GM18499 (cell line): Measurements from ENCODE around the gene BAIAP2L2.
"Not testable (repeated sequence)": the region's sequence is repeated elsewhere in the genome, so short reads cannot be mapped to it uniquely, and the experiment has no call there.

Source experiments
- ATAC-seq: cut with Tn5 transposase; IDR thresholded peaks from one replicate; pipeline ENCODE4 v1.9.1; 2021; ENCODE audit warnings: moderate number of reproducible peaks; ENCODE audit not compliant: insufficient read depth, unreplicated experiment

The BAIAP2L2 gene

GRCh38 chr22:38129856-38130255, 19.4 kb upstream of the BAIAP2L2 start:
- ATAC-seq = no peak

GRCh38 chr22:38129021-38129420, 18.5 kb upstream of the BAIAP2L2 start:
- no peak for ATAC-seq

- ATAC-seq = no peak
Observed at GRCh38 chr22:38127869-38128268, 17.4 kb upstream of the BAIAP2L2 start.

DNA sequence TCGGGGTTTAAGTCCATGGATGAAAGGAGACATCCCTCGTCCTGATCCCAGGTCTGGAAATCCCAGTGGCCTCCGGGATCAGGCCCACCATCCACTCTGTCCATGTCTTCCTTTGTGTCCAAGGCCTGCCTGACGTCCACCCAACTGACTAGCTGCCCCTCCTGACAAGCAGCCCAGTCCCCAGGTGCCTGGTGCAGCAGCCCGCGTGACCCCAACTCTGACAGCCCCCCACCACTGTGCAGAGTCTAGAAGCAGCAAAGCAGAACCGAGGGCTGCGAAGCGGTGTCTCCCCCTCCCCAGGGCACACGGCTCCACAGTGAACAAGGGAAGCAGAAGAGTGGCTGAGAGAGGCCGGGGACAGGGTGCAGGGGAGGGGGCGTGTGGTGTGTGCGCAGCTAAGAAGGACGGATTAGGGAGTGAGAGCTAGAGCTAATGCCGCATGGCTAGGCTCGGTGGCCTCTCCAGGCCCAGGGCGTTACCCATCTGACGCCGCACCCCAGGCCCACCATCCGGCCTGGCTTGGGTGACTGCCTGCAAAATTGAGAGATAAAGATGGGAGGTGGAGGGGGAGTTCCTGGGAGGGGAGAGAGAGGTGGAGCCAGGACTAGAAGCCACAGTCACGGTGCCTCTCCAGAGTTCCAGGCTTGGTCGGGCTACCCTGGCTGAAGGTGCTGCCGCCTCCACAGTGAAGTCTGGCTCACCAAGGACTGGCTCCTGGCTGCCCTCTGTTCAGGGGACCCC, 16.6 kb upstream of the BAIAP2L2 start:
- no peak for ATAC-seq

- ATAC-seq = no peak
Observed at GRCh38 chr22:38125751-38126201, 15.3 kb upstream of the BAIAP2L2 start.

- ATAC-seq = no peak
Observed at GRCh38 chr22:38125038-38125610, 14.6 kb upstream of the BAIAP2L2 start.

- ATAC-seq = no peak
Observed at GRCh38 chr22:38124236-38124974, 13.9 kb upstream of the BAIAP2L2 start.

- no peak for ATAC-seq
Observed at GRCh38 chr22:38122616-38123015, 12.1 kb upstream of the BAIAP2L2 start.

DNA sequence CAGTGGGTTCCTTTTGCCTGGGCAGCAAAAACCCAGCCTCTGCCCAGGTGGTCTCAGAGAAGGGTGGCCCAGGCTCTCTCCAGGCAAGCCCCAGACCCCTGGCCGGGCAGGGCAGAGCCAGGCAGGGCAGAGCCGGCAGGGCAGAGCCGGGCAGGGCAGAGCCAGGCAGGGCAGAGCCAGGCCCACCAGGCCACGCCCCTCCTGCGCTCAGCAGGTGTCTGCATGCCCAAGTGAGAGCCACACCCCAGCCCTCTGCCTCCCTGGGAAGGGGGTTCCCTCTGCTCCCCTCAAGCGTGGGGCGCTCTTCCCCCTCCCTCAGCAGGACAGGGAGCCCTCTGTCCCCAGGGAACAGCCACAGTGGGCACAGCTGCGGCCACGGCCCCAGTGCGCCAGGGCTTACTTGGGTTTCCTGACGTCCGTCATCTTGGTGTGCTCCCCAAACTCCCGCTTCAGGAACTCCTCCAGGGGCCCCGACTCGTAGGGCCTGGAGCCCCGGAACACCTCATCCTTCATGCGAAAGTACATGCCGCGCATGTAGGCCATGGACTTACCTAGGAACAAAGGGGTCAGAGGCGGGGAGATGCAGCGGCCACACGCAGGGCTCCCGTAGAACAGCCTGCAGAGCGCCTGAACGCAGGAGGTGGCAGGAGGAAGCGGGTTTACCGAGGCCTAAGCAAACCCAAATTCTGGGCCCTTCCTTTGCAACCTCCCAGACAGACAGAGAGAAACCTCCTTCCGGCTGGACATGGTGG, 10.1 kb upstream of the BAIAP2L2 start:
- no peak for ATAC-seq

DNA sequence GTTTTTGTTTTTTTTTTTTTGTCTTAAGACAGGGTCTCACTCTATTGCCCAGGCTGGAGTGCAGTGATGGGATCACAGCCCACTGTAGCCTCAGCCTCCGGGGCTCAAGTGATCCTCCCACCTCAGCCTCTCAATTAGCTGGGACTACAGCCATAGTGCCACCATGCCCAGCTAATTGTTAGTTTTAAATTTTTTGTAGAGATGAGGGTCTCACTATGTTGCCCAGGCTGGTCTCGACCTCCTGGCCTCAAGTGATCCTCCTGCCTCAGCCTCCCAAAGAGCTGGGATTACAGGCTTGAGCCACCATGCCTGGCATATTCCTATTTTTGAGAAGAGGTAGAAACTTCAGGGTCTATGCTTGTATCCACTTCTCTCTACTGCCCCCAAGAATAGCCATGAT, 8.3 kb upstream of the BAIAP2L2 start:
- ATAC-seq = not testable (repeated sequence)

DNA sequence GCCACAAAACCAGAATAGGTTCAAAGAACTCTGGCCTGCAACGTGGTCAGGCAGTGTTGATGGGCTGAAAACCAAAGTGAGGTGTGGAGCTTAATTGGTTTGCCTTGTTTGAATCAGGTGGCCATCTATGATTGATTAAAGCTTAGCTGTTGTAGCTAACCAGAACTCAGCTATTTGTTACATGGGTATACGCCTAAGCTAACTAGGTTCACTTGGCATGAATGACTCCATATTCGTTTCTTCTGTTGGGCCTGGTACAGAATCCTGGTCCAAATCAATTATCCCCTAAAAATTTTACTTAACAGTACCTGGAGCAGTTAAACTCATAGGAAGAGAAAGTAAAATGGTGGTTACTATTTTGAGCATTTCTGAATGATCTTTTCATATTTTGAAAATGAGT, 7.7 kb upstream of the BAIAP2L2 start:
- no peak for ATAC-seq

GRCh38 chr22:38117556-38117955, 7.1 kb upstream of the BAIAP2L2 start:
- ATAC-seq = not testable (repeated sequence)

GRCh38 chr22:38115423-38116205, 5.1 kb upstream of the BAIAP2L2 start:
- no peak for ATAC-seq

DNA sequence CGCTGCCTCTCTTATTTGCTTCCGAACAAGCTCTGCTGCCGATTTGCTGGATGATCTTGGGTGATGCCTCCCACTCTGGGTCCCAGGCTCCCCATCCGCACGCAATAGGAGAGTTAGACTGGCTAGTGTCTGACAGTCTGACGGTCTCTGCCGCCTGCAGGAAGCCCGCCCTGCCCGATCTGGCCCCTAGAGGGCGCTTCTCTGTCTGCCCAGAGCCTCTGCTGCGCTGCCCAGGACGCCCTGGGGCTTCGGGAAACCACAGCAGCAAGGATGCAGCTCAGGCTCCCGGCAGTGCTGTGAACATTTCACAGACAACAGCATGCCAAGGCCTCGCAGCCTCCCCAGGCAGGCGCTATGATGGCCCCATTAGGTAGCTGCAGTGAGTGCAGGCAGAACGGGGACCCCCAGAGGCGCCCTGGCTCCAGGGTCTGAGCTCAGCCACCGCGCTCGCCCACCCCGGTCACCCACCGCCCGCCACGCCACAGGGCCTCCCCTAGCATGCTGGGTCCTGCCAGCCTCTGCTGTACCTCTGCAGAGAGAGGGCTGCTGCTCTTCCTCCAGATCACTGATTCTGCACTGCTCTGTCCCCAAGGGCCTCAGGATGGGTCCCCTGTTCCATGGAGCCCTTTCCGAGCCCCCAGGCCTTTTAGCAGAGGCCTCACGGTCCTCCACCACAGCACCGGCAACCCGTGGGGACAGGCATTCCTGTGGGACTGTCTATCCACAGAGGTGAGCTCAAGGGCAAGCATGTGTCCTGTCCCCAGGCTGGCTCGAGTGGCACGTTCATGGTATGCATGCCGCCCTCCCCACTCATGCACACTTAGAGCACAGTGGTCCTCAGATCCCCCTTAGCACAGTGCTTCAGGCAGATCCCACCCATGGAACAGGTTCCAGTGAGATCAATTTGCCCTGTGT, 4.3 kb upstream of the BAIAP2L2 start:
- no peak for ATAC-seq

GRCh38 chr22:38112381-38112780, 1.9 kb upstream of the BAIAP2L2 start:
- no peak for ATAC-seq

GRCh38 chr22:38111925-38112355, 1.5 kb upstream of the BAIAP2L2 start:
- ATAC-seq = no peak

DNA sequence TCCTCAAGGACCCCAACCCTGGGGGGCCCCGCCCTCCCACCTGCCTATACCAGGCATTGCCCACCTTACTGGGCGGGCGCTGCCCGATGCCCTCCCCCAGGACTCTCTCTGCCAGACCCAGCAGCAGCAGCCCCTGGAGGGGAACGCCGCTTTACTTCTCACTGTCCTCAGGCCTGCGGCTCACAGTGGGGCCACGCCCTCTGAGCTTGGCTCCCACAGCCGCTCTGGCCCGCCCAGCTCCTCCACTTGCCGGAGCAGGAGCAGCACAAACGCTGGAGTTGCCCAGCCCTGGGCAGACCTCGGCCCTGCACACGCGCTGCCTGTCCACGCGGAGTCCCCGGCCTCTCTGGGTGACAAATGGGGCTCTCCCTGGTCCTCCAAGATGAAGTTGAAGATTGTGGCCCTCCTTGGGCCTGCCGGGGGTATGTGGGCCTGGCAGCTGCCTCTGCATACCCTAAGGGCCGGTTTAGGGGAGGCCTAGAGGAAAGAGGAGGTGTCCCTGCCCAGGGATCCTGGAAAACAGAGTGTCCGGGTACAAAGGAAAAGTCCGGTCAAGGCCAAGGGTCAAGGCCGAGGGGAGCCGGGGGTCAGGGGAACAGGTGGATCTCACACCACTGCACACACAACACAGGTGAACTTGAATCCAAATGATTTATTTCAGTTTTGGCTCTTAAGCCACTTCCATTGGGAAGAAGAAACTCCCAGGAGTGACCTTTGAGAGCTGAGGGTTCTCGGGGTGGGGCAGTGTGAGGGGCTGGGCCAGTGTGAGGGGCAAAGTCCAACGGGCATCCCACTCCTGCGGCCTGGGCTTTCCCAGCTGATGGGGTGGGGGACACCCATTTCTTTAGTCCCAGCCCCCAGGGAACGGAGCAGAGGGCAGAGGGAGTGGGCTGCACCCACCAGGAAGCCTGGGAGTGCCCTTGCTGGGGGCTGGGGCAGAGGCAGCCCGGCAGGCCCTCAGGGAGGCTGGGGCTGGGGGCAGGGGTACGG, 674 bp upstream of the BAIAP2L2 start:
- ATAC-seq = no peak
